NCI-H774 (cell line): ENCODE data around the gene MUC22.
"Not testable (repeated sequence)": the region's sequence is repeated elsewhere in the genome, so short reads cannot be mapped to it uniquely, and the experiment has no call there.

Experiments
- DNase-seq: peaks from one replicate; lab custom pipeline; 2025; lab: John Stamatoyannopoulos, UW

MUC22 gene

DNA sequence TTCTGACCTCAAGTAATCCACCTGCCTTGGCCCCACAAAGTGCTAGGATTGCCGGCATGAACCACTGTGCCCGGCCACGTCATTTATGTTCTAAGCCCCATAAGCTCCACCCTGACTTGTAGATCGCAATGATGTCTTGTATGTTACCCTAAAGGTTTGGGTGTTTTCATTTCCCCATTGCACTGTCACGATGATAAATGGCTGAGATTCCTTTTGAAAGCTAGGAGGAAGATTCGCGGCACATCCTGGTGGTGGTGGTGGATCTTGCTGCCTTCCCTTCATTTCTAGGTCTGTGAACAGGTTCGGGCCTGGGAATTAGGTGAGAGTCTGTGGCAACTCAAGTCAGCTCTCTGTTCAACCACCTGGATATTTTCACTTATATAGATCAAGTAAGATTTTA is 28.3 kb downstream of the MUC22 start:
- no peak for DNase-seq

DNA sequence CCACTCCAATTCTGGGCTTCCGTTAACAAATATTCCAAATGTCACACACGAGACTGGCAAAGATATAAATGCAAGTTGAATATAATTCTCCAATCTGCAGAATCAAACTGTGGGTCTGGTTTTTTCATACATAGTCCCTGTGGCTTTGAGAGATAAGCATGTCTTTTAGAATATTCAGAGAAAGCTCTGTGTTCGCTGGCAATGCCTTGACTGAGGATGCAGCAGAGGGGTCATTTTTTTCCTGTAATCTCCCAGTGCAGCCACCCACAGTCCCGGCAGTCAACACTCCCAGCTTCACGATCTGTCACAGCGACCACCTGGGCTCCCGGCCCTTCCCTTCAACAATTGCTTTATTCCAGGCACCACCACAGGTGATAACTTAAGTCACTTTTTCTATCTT is 30.5 kb downstream of the MUC22 start:
- DNase-seq: no peak

DNA sequence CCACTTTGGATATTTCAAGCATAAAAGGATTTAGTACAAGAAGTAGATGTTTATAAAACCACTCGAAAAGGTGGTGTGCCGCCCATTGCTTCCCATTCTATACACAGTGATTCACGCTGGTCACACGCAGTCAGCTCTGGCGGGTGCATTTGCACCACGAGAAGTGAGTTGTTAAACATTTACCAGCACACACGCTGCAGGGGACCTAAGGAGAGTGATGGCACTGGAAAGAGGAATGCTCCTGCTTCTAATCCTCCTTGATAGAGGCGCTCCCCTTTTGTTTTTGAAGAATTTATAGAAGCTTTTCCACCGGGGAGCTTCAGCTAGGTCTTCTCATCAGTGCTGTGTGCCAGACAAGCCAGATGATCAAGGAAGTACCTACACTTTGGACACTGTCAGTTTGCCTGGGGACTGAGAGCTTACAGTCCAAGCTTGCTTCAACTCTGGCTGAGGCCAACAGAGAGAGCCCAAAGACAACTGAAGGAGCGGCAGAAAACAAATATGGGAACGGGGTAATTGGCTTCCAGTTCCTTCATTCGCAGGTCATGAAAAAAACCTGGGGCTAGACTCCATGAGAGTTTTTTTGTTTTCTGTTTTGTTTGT is 31.2 kb downstream of the MUC22 start:
- no peak for DNase-seq

- no peak for DNase-seq
Measured at GRCh38 chr6:31042806-31043205, 32.5 kb downstream of the MUC22 start.

- DNase-seq: no peak
Measured at GRCh38 chr6:31048099-31048498, 37.8 kb downstream of the MUC22 start.

- no peak for DNase-seq
Measured at GRCh38 chr6:31049518-31049917, 39.2 kb downstream of the MUC22 start.

DNA sequence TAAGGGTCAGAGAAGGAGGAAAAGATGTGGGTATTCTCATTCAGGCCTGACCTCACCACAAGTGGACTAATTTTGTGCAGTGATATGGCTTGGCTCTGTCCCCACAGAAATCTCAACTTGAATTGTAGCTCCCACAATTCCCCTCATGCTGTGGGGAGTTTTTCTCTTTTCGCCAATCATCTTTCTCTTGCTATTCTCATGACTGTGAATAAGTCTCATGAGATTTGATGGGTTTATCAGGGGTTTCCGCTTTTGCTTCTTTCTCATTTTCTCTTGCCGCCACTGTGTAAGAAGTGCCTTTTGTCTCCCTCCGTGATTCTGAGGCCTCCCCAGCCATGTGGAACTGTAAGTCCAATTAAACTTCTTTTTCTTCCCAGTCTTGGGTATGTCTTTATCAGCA is 42.9 kb downstream of the MUC22 start:
- not testable (repeated sequence) for DNase-seq

- DNase-seq: no peak
Measured at GRCh38 chr6:31053873-31054272, 43.6 kb downstream of the MUC22 start.

GRCh38 chr6:31055441-31055840 is 45.2 kb downstream of the MUC22 start:
- no peak for DNase-seq

- no peak for DNase-seq
Measured at GRCh38 chr6:31057426-31058003, 47.2 kb downstream of the MUC22 start.

DNA sequence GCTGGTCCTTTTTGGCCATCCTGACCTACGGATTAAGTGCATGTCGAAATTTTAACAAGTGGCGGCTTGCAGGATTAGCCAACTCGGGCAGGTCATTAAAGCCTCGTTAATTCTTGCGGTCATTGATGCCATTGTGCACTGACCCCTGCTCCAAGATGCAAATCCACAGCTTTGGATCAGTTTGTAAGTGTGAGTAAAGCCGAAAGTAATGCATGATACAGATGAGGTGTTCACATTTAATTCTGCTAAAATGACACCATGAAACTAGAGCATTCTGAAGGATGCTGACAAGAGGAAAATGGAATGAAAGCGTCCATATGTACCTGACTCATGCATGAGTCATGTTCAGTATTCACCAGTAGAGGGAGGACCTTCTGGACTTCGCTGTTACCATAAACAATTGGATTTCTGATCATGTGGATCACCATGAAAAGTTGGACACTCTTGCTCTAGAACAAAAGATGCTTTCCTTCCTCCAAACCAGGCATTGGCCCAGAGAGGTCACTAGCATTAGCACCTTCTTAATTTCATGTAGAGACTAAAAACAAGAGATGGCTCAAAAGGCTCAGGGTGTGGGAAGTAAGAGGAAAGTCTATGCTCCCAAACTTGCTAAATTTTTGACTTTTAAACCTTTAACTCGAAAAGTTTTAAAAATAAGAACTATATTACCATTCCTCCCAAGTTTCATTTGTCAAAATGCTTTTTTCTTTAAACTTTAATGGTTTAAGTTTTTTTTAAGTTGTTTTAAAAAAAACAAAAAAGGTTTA is 48.0 kb downstream of the MUC22 start:
- DNase-seq: no peak

- no peak for DNase-seq
Measured at GRCh38 chr6:31060145-31060544, 49.9 kb downstream of the MUC22 start.

GRCh38 chr6:31063906-31064435 is 53.7 kb downstream of the MUC22 start:
- no peak for DNase-seq

DNA sequence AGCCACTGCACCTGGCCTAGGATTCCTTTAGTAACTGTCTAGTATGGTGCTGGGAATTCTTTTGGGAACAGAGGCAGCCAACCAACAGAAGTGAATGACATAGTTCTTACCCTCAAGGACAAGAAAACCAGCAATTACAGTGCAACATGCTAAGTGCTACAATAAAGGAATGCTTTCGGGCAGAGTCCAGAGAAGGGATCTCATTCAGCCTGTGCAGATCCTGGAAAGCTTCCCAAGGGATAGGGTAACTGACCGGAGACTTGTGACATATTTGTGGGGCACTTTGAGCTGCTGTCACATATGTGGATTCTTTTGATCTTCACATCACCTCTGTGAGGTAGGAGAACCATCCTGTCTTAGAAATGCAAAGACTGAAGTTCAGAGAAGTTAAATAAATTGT is 55.3 kb downstream of the MUC22 start:
- DNase-seq: no peak

GRCh38 chr6:31067028-31067427 is 56.8 kb downstream of the MUC22 start:
- not testable (repeated sequence) for DNase-seq

DNA sequence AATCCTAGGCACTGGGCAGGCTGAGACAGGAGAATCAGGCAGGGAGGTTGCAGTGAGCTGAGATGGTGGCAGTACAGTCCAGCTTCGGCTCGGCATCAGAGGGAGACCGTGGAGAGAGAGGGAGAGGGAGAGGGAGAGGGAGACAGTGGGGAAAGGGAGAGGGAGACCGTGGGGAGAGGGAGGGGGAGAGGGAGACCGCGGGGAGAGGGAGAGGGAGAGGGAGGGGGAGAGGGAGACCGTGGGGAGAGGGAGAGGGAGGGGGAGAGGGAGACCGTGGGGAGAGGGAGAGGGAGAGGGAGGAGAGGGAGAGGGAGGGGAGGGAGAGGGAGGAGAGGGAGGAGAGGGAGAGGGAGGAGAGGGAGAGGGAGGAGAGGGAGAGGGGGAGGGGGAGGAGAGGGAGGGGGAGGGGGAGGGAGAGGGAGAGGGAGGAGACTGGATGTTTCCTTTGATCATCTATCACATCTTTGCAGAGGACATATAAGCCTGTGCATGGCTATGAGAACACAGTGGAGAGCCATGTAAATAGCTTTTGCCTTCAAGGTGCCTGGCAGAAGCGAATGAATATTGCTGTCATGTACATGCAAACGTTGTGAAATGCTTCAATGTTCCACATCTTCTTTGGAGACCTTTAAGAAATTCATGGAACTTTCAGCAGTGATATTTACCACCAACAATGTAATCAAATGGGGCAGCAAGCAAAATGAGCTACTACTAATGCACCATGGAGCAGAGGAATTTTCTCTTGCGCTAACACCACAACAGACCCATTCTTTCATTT is 57.8 kb downstream of the MUC22 start:
- not testable (repeated sequence) for DNase-seq

DNA sequence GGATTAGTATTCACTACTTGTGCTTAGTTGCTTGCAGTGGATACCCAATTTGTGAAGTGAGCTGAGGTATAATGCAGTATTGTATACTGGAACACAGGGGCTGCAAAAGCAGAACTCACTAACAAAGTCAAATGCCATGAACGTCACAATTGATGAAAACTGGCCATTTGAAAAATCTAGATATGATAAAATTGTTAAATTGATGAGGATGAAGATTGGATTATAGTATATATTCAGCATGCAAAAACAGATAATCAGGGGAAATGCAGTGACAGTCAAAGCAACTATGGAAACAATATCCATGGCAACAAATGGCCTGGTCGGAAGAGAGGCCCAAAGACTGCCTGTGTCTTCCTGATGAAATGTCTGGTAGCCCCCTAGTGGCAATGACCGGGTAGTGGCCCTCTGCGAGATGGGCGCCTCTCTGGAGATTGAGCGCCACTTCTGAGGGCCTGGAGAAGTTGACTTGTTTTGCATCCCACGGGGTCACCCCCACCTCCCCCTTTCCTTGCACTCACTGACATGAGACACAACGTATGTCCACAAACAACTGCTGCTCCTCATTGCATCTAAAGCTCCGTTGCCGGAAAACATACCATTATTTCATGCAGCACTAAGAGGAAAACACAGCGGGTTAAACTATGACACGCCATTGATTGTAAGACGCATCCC is 58.5 kb downstream of the MUC22 start:
- DNase-seq: peak; percentile 13

DNA sequence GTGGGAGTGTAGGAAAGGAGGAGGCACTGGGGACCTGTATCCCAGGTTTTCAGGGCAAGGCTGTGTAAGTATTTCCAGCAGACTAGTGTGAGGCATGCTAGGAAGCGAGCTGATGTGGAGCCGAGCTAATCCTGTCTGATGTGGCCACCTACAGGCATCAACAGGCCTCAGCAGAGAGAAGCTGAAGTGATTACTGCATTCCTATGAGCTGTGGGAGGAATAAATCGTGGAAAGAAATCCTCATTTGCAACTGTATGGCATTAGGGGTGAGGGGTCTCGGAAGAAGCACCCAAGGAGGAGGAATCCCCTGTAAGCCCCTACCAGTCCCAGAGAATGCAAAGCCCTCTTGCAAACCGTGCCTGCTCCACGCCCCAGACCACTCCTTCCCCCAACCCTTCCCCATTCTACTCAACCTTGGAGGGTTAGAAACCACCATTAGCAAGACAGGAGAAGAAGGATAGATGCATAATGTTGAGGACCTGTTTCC is 60.5 kb downstream of the MUC22 start:
- no peak for DNase-seq

GRCh38 chr6:31074401-31074800 is 64.1 kb downstream of the MUC22 start:
- no peak for DNase-seq

DNA sequence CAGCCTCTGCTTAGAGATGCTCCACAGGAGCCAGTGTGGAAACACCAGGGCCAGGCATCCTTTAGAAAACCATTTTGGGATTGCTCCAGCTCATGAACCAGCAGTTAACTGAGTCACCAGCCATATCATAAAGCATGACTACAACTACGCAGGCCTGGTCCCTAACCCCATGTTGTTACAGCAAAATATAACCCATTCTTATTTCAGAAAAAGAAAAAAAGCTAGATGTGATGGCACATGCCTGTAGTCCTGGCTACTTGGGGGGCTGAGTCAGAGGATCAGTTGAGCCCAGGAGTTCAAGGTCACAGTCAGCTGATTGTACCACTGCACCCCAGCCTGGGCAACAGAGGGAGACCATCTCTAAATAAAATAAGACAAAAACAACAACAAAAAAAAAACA is 65.3 kb downstream of the MUC22 start:
- no peak for DNase-seq

GRCh38 chr6:31076611-31077010 is 66.3 kb downstream of the MUC22 start:
- DNase-seq: no peak
